NCI-H82 treated with DMSO at 0.1 percent for 48 hours (cell line): Measurements from ENCODE around the gene SCN2B.

Source experiments
- DNase-seq: peaks from one replicate; lab custom pipeline; 2025; ENCODE audit not compliant: unreplicated experiment; lab: John Stamatoyannopoulos, UW

SCN2B gene

GRCh38 chr11:118175993-118176777 lies at the start of gene SCN2B:
Gene SCN2B (minus strand): TSS chr11:118176639. CDS start chr11:118176431, 208 bp downstream.
- DNase-seq, result no peak

GRCh38 chr11:118224511-118225188 lies 48.2 kb upstream of the SCN2B start, which contains the start of gene JAML:
Gene JAML (minus strand): TSS chr11:118225011. CDS start chr11:118214866, 10,145 bp downstream.
- DNase-seq, result no peak

GRCh38 chr11:118223992-118224391 lies 47.6 kb upstream of the SCN2B start:
- no peak for DNase-seq

GRCh38 chr11:118223570-118223969 lies 47.1 kb upstream of the SCN2B start:
- DNase-seq, result no peak

- no peak for DNase-seq
Observed at GRCh38 chr11:118222437-118222836, 46.0 kb upstream of the SCN2B start.

GRCh38 chr11:118221419-118221818 lies 45.0 kb upstream of the SCN2B start:
- DNase-seq, result no peak

- no peak for DNase-seq
Observed at GRCh38 chr11:118219732-118220131, 43.3 kb upstream of the SCN2B start.

- DNase-seq, result no peak
Observed at GRCh38 chr11:118219244-118219643, 42.8 kb upstream of the SCN2B start.

GRCh38 chr11:118217575-118217974 lies 41.1 kb upstream of the SCN2B start:
- DNase-seq, result no peak

- no peak for DNase-seq
Observed at GRCh38 chr11:118216621-118217481, 40.4 kb upstream of the SCN2B start.

- DNase-seq, result no peak
Observed at GRCh38 chr11:118215765-118216164, 39.3 kb upstream of the SCN2B start.

- DNase-seq, result no peak
Observed at GRCh38 chr11:118215262-118215661, 38.8 kb upstream of the SCN2B start.

GRCh38 chr11:118214210-118214914 lies 37.9 kb upstream of the SCN2B start:
- no peak for DNase-seq

GRCh38 chr11:118213781-118214180 lies 37.3 kb upstream of the SCN2B start:
- DNase-seq, result no peak

GRCh38 chr11:118213201-118213600 lies 36.8 kb upstream of the SCN2B start:
- DNase-seq, result no peak

GRCh38 chr11:118212781-118213191 lies 36.3 kb upstream of the SCN2B start:
- DNase-seq, result no peak

- no peak for DNase-seq
Observed at GRCh38 chr11:118212131-118212725, 35.8 kb upstream of the SCN2B start.

GRCh38 chr11:118211006-118211405 lies 34.6 kb upstream of the SCN2B start:
- DNase-seq, result no peak

- DNase-seq, result no peak
Observed at GRCh38 chr11:118210323-118210722, 33.9 kb upstream of the SCN2B start.

GRCh38 chr11:118209033-118209432 lies 32.6 kb upstream of the SCN2B start:
- DNase-seq, result no peak
